Smooth muscle cell (in vitro differentiated cells): ENCODE results near the gene CC2D2A. TPM values are rescaled to one million over a fixed set of nuclear protein-coding genes. Genes with fewer than 3 reads are reported as not detected.

ENCODE experiments used
- DNase-seq: peaks from one replicate; lab custom pipeline; 2025; ENCODE audit not compliant: unreplicated experiment; lab: John Stamatoyannopoulos, UW
- H2AFZ ChIP-seq: fragments of 200-600 bp; sonication (generic); 2 replicates; pipeline ENCODE4 v1.6.0; 2016; ENCODE audit warnings: antibody characterized with exemption, low read depth, mild to moderate bottlenecking
- H3F3A ChIP-seq: fragments of 200-600 bp; sonication (generic); 2 replicates; pipeline ENCODE4 v1.6.0; 2017; ENCODE audit warnings: antibody characterized with exemption, low read depth
- H3K27ac ChIP-seq: fragments of 200-600 bp; sonication (generic); 2 replicates; pipeline ENCODE4 v1.5.1; 2016; ENCODE audit warnings: low read depth, mild to moderate bottlenecking
- H3K27me3 ChIP-seq: fragments of 200-600 bp; sonication (generic); 2 replicates; pipeline ENCODE4 v1.6.1; 2016; ENCODE audit warnings: low read depth, mild to moderate bottlenecking
- H3K36me3 ChIP-seq: fragments of 200-600 bp; sonication (generic); 2 replicates; pipeline ENCODE4 v1.5.1; 2016; ENCODE audit warnings: low read depth
- H3K4me1 ChIP-seq: fragments of 200-600 bp; sonication (generic); 2 replicates; pipeline ENCODE4 v1.5.1; 2016; ENCODE audit warnings: low read depth
- H3K4me2 ChIP-seq: fragments of 200-600 bp; sonication (generic); 2 replicates; pipeline ENCODE4 v1.6.0; 2016; ENCODE audit warnings: mild to moderate bottlenecking
- H3K4me3 ChIP-seq: fragments of 200-600 bp; sonication (generic); 2 replicates; pipeline ENCODE4 v1.5.1; 2016; ENCODE audit warnings: mild to moderate bottlenecking
- H3K79me2 ChIP-seq: fragments of 200-600 bp; sonication (generic); 2 replicates; pipeline ENCODE4 v1.6.0; 2016; ENCODE audit warnings: low read depth, mild to moderate bottlenecking
- H3K9ac ChIP-seq: fragments of 200-600 bp; sonication (generic); 2 replicates; pipeline ENCODE4 v1.6.0; 2016; ENCODE audit warnings: low read depth
- H3K9me3 ChIP-seq: fragments of 200-600 bp; sonication (generic); replicated peaks from 2 replicates; pipeline ENCODE4 v1.5.1; 2016; ENCODE audit warnings: low read depth
- H4K20me1 ChIP-seq: fragments of 200-600 bp; sonication (generic); 2 replicates; pipeline ENCODE4 v1.6.0; 2016; ENCODE audit warnings: low read depth
- WGBS: methylation state at CpG from one replicate; pipeline ENCODE4 v1.1.7; 2016; ENCODE audit warnings: low lambda C conversion rate; 5-methylcytosine and 5-hydroxymethylcytosine counted together
- polyA plus RNA-seq: library from polyadenylated mRNA; unstranded; fragments of >200 nt; fragmentation: Nextera tagmentation; extraction: Ambion mirVana; gene quantifications from 2 replicates; pipeline ENCODE4 v1.2.1, GENCODE V29; 2016
- total RNA-seq: library from RNA; depleted of rRNA; stranded (reverse); fragments of >200 nt; gene quantifications from 2 replicates; pipeline ENCODE4 v1.2.3, GENCODE V29; 2014
- TF ChIP-seq, protein P1 (sequence below): fragments of 200-600 bp; sonication (generic); IDR thresholded peaks from 2 replicates; pipeline ENCODE4 v1.5.1; 2017; ENCODE audit warnings: borderline replicate concordance, mild to moderate bottlenecking, antibody characterized with exemption; ENCODE audit not compliant: insufficient read depth, poor library complexity, severe bottlenecking

The CC2D2A gene
- total and polyA plus RNA-seq, 2 experiments from 2014 or later = 12.8 to 15.0 TPM

- H3K4me2 ChIP-seq = peak overlapping the region; percentile 51
- no peak for DNase-seq
- H3K36me3 ChIP-seq = no peaks in the 10 kb centered on the region
- H3K27me3 ChIP-seq = no peaks in the 10 kb centered on the region
- peaks cover 19% of the 10 kb centered on the region for H3F3A ChIP-seq
- H3K27ac ChIP-seq = peak overlapping the region; percentile 76
- WGBS = 21% methylated on average over 1 of the region's 1 CpG
- no peak overlapping the region for H3K9ac ChIP-seq
- H3K4me3 ChIP-seq = no peak overlapping the region
- TF ChIP-seq, protein P1, sequence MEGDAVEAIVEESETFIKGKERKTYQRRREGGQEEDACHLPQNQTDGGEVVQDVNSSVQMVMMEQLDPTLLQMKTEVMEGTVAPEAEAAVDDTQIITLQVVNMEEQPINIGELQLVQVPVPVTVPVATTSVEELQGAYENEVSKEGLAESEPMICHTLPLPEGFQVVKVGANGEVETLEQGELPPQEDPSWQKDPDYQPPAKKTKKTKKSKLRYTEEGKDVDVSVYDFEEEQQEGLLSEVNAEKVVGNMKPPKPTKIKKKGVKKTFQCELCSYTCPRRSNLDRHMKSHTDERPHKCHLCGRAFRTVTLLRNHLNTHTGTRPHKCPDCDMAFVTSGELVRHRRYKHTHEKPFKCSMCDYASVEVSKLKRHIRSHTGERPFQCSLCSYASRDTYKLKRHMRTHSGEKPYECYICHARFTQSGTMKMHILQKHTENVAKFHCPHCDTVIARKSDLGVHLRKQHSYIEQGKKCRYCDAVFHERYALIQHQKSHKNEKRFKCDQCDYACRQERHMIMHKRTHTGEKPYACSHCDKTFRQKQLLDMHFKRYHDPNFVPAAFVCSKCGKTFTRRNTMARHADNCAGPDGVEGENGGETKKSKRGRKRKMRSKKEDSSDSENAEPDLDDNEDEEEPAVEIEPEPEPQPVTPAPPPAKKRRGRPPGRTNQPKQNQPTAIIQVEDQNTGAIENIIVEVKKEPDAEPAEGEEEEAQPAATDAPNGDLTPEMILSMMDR = no peak
- H4K20me1 ChIP-seq = no peaks in the 10 kb centered on the region
- no peak overlapping the region for H2AFZ ChIP-seq
- no peaks in the 10 kb centered on the region for H3K79me2 ChIP-seq
- H3K9me3 ChIP-seq = no peaks in the 10 kb centered on the region
- H3K4me1 ChIP-seq = peaks cover 26% of the 10 kb centered on the region
Observed at GRCh38 chr4:15451181-15451865, 18.4 kb upstream of the CC2D2A start.

DNA sequence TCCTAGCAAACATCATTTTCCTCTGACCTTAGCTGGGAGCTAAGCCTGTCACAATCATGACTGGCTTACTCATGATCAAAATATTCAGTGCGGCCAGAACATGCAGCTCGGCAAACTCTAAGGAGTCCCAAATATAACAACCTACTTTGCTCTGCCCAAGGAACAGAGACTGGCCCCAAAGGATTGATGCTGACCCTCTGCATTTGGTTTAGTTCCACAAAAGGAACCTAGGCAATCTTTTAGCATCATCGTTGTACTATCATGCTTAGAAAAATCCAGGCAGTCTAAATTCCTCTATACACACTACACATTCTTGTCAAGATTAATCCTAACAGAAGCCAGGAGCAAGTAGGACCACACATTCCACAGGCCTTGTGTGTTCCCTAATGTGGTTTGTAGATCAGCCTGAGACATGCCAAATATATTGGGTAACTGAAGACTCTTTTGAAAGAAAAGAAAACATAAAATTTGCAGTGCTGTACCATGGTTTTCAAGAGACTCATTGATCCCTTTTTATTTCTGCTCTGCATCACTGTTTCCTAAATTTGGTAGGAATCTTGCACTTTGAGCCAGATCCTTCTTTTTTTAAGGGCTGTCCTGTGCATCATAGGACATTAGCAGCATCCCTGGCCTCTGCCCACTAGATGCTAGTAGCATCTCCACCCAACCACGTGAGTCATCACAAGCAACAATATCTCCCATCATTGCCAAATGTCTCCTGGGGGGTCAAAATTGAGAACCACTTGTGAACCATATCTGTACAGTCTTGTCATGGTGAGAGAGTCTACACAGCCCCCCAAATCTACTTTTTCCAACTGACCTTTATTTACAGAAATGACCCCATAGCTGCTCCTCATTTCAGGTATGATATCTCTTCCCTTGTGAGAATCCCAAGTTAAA lies 17.6 kb upstream of the CC2D2A start:
- H3F3A ChIP-seq = peaks cover 19% of the 10 kb centered on the region
- H3K79me2 ChIP-seq = no peaks in the 10 kb centered on the region
- H3K4me2 ChIP-seq = peak overlapping the region; percentile 51
- no peak overlapping the region for H2AFZ ChIP-seq
- no peaks in the 10 kb centered on the region for H3K27me3 ChIP-seq
- H3K9ac ChIP-seq = no peak overlapping the region
- peak overlapping the region; percentile 76 for H3K27ac ChIP-seq
- no peaks in the 10 kb centered on the region for H3K36me3 ChIP-seq
- no peaks in the 10 kb centered on the region for H3K9me3 ChIP-seq
- peaks cover 26% of the 10 kb centered on the region for H3K4me1 ChIP-seq
- TF ChIP-seq, protein P1 = no peak
- no peaks in the 10 kb centered on the region for H4K20me1 ChIP-seq
- DNase-seq = no peak
- WGBS = 9% methylated on average over 4 of the region's 4 CpGs
- no peak overlapping the region for H3K4me3 ChIP-seq

- TF ChIP-seq, protein P1 = no peak
- Histone ChIP-seq H2AFZ (no peak overlapping the region), H4K20me1 (no peaks in the 10 kb centered on the region), H3K9me3 (no peaks in the 10 kb centered on the region), H3K9ac (no peak overlapping the region), H3K27me3 (no peaks in the 10 kb centered on the region), H3F3A (peaks cover 19% of the 10 kb centered on the region), H3K4me2 (no peak overlapping the region), H3K36me3 (no peaks in the 10 kb centered on the region), H3K27ac (no peak overlapping the region), H3K4me3 (no peak overlapping the region), H3K79me2 (no peaks in the 10 kb centered on the region), H3K4me1 (peaks cover 26% of the 10 kb centered on the region)
- 67% methylated on average over 3 of the region's 3 CpGs for WGBS
- DNase-seq = no peak
Observed at GRCh38 chr4:15455290-15455689, 14.4 kb upstream of the CC2D2A start.
